Endothelial cell of umbilical vein (primary cell): ENCODE data around the gene PGAM5. TPM values are rescaled to one million over a fixed set of nuclear protein-coding genes. Genes with fewer than 3 reads are reported as not detected.

Experiments
- BruUV-seq: library from RNA; stranded (reverse); fragments of 400-500 nt; replicated peaks from 2 replicates; lab custom pipeline; 2021; lab: Mats Ljungman, UMichigan
- CTCF ChIA-PET: fragments of 300-600, 350-600 bp; sonication (Branson Sonifier 250); formaldehyde crosslinking; loops from one replicate; lab custom pipeline; 2021; ENCODE audit warnings: antibody characterized with exemption, inconsistent platforms; lab: Charles Lee
- POLR2A ChIA-PET: fragments of 300-600, 350-600 bp; sonication (Branson Sonifier 250); formaldehyde crosslinking; loops from one replicate; lab custom pipeline; 2021; ENCODE audit warnings: antibody characterized with exemption, inconsistent platforms; lab: Charles Lee
- DNase-seq: peaks from one replicate; pipeline ENCODE4 v3.0.0-alpha.2; 2011; ENCODE audit warnings: low read depth, low spot score
- FAIRE-seq: peaks from 2 replicates; lab custom pipeline; 2011; peaks lifted over from hg19 to GRCh38; lab: Jason Lieb, UNC
- H2AFZ ChIP-seq: 2 replicates; pipeline ENCODE4 v1.6.0; 2012; ENCODE audit warnings: low read depth, low read length, control low read depth, inconsistent platforms
- H3K27ac ChIP-seq: 2 replicates; pipeline ENCODE4 v1.5.1; 2011; ENCODE audit warnings: low read depth, mild to moderate bottlenecking, control low read depth, low read length, moderate library complexity; ENCODE audit not compliant: insufficient read depth
- H3K27me3 ChIP-seq, 2 experiments: 2 replicates each; pipeline versions ENCODE4 v1.6.0 to v1.6.1; 2011; ENCODE audit warnings: low read length in 2 of 2, mixed read lengths in 1 of 2; ENCODE audit not compliant: control insufficient read depth in 2 of 2, insufficient read depth in 2 of 2
- H3K36me3 ChIP-seq, 2 experiments: 2 replicates in 1 of 2; 3 replicates in 1 of 2; pipeline ENCODE4 v1.5.1; 2011; ENCODE audit warnings: low read length in 2 of 2, mild to moderate bottlenecking in 1 of 2, moderate library complexity in 1 of 2; ENCODE audit not compliant: control insufficient read depth in 2 of 2, insufficient read depth in 2 of 2; ENCODE audit errors: extremely low read depth in 1 of 2
- H3K4me1 ChIP-seq: 3 replicates; pipeline ENCODE4 v1.5.1; 2011; ENCODE audit warnings: mild to moderate bottlenecking, low read length; ENCODE audit not compliant: control insufficient read depth, insufficient read depth; ENCODE audit errors: extremely low read depth
- H3K4me2 ChIP-seq: 2 replicates; pipeline ENCODE4 v1.6.1; 2011; ENCODE audit warnings: low read length, control low read depth, mixed read lengths; ENCODE audit not compliant: insufficient read depth
- H3K4me3 ChIP-seq, 3 experiments: fragments of 200-600 bp in 1 of 3; sonication (generic), shearing (Covaris generic) in 1 of 3; replicated peaks in 1 of 3; 2 replicates each; pipeline ENCODE4 v1.5.1; 2011 to 2016; ENCODE audit warnings: control low read depth in 3 of 3, low read length in 3 of 3, mild to moderate bottlenecking in 2 of 3, inconsistent platforms in 1 of 3, low read depth in 1 of 3, moderate library complexity in 1 of 3; ENCODE audit not compliant: insufficient read depth in 1 of 3
- H3K79me2 ChIP-seq: 2 replicates; pipeline ENCODE4 v1.6.0; 2012; ENCODE audit warnings: low read length, inconsistent platforms; ENCODE audit not compliant: control insufficient read depth, insufficient read depth
- H3K9ac ChIP-seq: replicated peaks from 2 replicates; pipeline ENCODE3; 2011; ENCODE audit warnings: low read length, control low read depth; ENCODE audit not compliant: insufficient read depth; ENCODE audit errors: extremely low read depth
- H3K9me1 ChIP-seq: replicated peaks from 3 replicates; pipeline ENCODE4 v1.6.0; 2011; ENCODE audit warnings: mild to moderate bottlenecking, low read length; ENCODE audit not compliant: control insufficient read depth, insufficient read depth; ENCODE audit errors: extremely low read depth
- H3K9me3 ChIP-seq: replicated peaks from 2 replicates; pipeline ENCODE4 v1.5.1; 2012; ENCODE audit warnings: low read length, inconsistent platforms; ENCODE audit not compliant: control insufficient read depth, insufficient read depth
- H4K20me1 ChIP-seq: replicated peaks from 2 replicates; pipeline ENCODE3; 2011; ENCODE audit warnings: mild to moderate bottlenecking, low read length; ENCODE audit not compliant: control insufficient read depth, insufficient read depth; ENCODE audit errors: extremely low read depth
- CTCF ChIP-seq, 2 donors: IDR thresholded peaks; 1 replicate in 1 of 2; 2 replicates in 1 of 2; pipeline ENCODE4 v1.5.1; 2011; ENCODE audit warnings: low read length in 2 of 2, mild to moderate bottlenecking in 2 of 2, moderate library complexity in 2 of 2, control low read depth in 1 of 2, inconsistent platforms in 1 of 2, low read depth in 1 of 2; ENCODE audit not compliant: insufficient read depth in 1 of 2; ENCODE audit errors: extremely low read depth in 1 of 2
- EZH2 ChIP-seq: IDR thresholded peaks from 2 replicates; pipeline ENCODE4 v1.6.1; 2012; ENCODE audit warnings: borderline replicate concordance, low read depth, mild to moderate bottlenecking, moderate library complexity, low read length, inconsistent platforms; ENCODE audit not compliant: severe bottlenecking
- FOS ChIP-seq: IDR thresholded peaks from 2 replicates; pipeline ENCODE4 v1.6.1; 2011; ENCODE audit warnings: mild to moderate bottlenecking, low read length, moderate library complexity, borderline replicate concordance; ENCODE audit not compliant: insufficient read depth
- GATA2 ChIP-seq: IDR thresholded peaks from 2 replicates; pipeline ENCODE4 v1.7.0; 2011; ENCODE audit warnings: low read depth, mild to moderate bottlenecking, moderate library complexity, mixed read lengths, low read length; ENCODE audit not compliant: insufficient read length, insufficient read depth
- JUN ChIP-seq: IDR thresholded peaks from 2 replicates; pipeline ENCODE4 v1.6.1; 2011; ENCODE audit warnings: borderline replicate concordance, low read depth; ENCODE audit not compliant: insufficient read length, insufficient read depth
- MAX ChIP-seq: IDR thresholded peaks from 2 replicates; pipeline ENCODE4 v1.6.1; 2011; ENCODE audit not compliant: insufficient read depth, insufficient read length
- MYC ChIP-seq: IDR thresholded peaks from one replicate; pipeline ENCODE4 v1.6.1; 2011; ENCODE audit warnings: mild to moderate bottlenecking, low read depth, low read length
- POLR2A ChIP-seq: IDR thresholded peaks from 2 replicates; pipeline ENCODE4 v1.6.1; 2012; ENCODE audit warnings: low read depth, mild to moderate bottlenecking, control low read depth, low read length
- POLR2AphosphoS5 ChIP-seq: IDR thresholded peaks from 2 replicates; pipeline ENCODE4 v1.6.1; 2012; ENCODE audit warnings: low read depth, mild to moderate bottlenecking, control low read depth, low read length, moderate library complexity; ENCODE audit not compliant: insufficient read depth
- dilution Hi-C: fragments of 300-500 bp; cut with MboI; formaldehyde crosslinking; loops from one replicate; pipeline ENCODE4 v1.15.0; 2019; ENCODE audit warnings: low sequenced_read_pairs; ENCODE audit not compliant: extremely low pct_ligation_motif_present
- intact Hi-C: fragments of 100-400 bp; cut with micrococcal nuclease; formaldehyde crosslinking; loops from one replicate; pipeline ENCODE4 v1.10.0; 2022
- polyA plus RNA-seq, 4 experiments: library from polyadenylated mRNA; depleted of rRNA in 3 of 4; stranded (reverse) in 3 of 4; unstranded in 1 of 4; fragments of >200 nt; gene quantifications; 2 replicates each; pipeline versions ENCODE4 v1.2.1 to v1.2.3, GENCODE V29; 2011 to 2012; ENCODE audit warnings: missing spikeins in 1 of 4
- total RNA-seq: library from RNA; stranded (reverse); gene quantifications from 2 replicates; pipeline ENCODE4 v1.2.3, GENCODE V29; 2021

PGAM5 gene
- total and polyA plus RNA-seq, 2 donors (not counting 3 experiments of a cell fraction or from before 2014, with no cell fraction given): 23.1 to 52.8 TPM

DNA sequence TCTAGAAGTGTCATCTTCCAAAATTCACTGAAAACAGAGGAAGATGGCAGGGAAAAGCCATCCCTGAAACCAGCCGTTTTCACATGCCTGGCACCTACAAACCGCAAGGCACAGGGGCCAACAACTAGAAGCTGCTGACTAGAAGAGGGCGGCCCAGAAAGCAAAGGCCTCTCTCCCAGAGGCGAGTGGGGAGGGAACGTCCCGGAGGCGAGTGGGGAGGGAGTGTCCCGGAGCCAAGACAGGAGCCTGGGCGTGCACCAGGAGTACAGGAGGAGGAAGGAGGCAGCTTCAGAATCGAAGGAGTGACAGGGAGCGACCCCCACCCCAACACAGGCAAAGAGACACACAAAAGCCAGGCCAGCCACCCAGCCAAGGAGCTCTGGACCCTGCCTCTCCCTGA is 30.0 kb downstream of the PGAM5 start:
- no peak for TF ChIP-seq JUN
- TF ChIP-seq MYC: no peak
- no peak for TF ChIP-seq MAX
- no peak for TF ChIP-seq CTCF (IDR thresholded peaks at IDR 0.05; ENCODE audit: extremely low read depth in 1 of 2, insufficient read depth in 1 of 2, low read depth in 1 of 2, low read length in 2 of 2)
- TF ChIP-seq POLR2A: no peak
- TF ChIP-seq POLR2AphosphoS5: no peak
- TF ChIP-seq EZH2: no peak
- no peak for TF ChIP-seq GATA2
- TF ChIP-seq FOS: no peak
- no peak overlapping the region for H3K4me3 ChIP-seq
- H3K36me3 ChIP-seq: peaks cover 35 to 62% of the 10 kb centered on the region in 2 experiments
- ChIA-PET POLR2A (no interaction called here), CTCF (interaction anchor here (1.2 to 1.3 kb wide), 2 partner anchors 10 to 22 kb away, joined by 3 to 4 read pairs; no protein-coding TSS in a partner anchor)
- H3K4me1 ChIP-seq: no peaks in the 10 kb centered on the region
- no peaks in the 10 kb centered on the region for H3K9me1 ChIP-seq
- no peaks in the 10 kb centered on the region for H3K27me3 ChIP-seq
- H2AFZ ChIP-seq: no peak overlapping the region
- H3K9ac ChIP-seq: no peak overlapping the region
- H3K4me2 ChIP-seq: no peak overlapping the region
- peaks cover 35% of the 10 kb centered on the region for H3K79me2 ChIP-seq
- no peak overlapping the region for H3K27ac ChIP-seq
- intact Hi-C loops (no loop called here), dilution Hi-C loops (no loop called here)
- no TSS peak for BruUV-seq
- no peaks in the 10 kb centered on the region for H4K20me1 ChIP-seq
- no peak for FAIRE-seq
- no peak for DNase-seq
- no peaks in the 10 kb centered on the region for H3K9me3 ChIP-seq
